B cell (primary cell): ENCODE measurements around the gene FAR2.

Experiments
- EZH2 ChIP-seq: IDR thresholded peaks from 2 replicates; pipeline ENCODE4 v1.6.1; 2012; ENCODE audit warnings: borderline replicate concordance, low read depth, mild to moderate bottlenecking, moderate library complexity, low read length; ENCODE audit not compliant: insufficient read depth, poor library complexity, severe bottlenecking
- TF ChIP-seq, protein P1 (sequence below): fragments of 200-600 bp; IDR thresholded peaks from one replicate; pipeline ENCODE4 v1.8.0; 2022; ENCODE audit warnings: antibody characterized with exemption, mild to moderate bottlenecking

DNA sequence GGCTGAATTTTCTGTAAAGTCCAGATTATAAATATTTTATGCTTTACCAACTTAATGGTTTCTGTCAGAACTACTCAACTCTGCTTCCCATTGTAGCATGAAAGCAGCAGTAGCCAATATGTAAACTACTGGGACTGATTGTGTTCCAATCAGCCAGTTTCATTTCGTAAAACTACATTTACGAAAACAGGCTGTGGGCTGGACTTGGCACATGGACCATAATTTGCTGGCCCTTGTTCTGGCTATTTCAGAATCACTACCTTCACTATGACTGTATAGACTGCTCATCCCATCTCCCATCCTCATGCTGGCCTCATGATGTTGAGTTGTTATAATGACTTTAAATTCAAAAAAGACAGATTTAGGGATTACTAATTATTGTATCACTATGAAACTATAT, 38.7 kb downstream of the FAR2 start:
- TF ChIP-seq EZH2 = no peak
- TF ChIP-seq, protein P1, sequence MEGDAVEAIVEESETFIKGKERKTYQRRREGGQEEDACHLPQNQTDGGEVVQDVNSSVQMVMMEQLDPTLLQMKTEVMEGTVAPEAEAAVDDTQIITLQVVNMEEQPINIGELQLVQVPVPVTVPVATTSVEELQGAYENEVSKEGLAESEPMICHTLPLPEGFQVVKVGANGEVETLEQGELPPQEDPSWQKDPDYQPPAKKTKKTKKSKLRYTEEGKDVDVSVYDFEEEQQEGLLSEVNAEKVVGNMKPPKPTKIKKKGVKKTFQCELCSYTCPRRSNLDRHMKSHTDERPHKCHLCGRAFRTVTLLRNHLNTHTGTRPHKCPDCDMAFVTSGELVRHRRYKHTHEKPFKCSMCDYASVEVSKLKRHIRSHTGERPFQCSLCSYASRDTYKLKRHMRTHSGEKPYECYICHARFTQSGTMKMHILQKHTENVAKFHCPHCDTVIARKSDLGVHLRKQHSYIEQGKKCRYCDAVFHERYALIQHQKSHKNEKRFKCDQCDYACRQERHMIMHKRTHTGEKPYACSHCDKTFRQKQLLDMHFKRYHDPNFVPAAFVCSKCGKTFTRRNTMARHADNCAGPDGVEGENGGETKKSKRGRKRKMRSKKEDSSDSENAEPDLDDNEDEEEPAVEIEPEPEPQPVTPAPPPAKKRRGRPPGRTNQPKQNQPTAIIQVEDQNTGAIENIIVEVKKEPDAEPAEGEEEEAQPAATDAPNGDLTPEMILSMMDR = no peak
